Measurements from ENCODE around the gene ZGPAT. TPM values are rescaled to one million over a fixed set of nuclear protein-coding genes. Genes with fewer than 3 reads are reported as not detected.
A peak's percentile ranks its signal among the peaks of the same experiment; 100 is the strongest.

The ZGPAT gene
- total and polyA plus RNA-seq, 2 donors = 16.5 to 66.6 TPM

DNA sequence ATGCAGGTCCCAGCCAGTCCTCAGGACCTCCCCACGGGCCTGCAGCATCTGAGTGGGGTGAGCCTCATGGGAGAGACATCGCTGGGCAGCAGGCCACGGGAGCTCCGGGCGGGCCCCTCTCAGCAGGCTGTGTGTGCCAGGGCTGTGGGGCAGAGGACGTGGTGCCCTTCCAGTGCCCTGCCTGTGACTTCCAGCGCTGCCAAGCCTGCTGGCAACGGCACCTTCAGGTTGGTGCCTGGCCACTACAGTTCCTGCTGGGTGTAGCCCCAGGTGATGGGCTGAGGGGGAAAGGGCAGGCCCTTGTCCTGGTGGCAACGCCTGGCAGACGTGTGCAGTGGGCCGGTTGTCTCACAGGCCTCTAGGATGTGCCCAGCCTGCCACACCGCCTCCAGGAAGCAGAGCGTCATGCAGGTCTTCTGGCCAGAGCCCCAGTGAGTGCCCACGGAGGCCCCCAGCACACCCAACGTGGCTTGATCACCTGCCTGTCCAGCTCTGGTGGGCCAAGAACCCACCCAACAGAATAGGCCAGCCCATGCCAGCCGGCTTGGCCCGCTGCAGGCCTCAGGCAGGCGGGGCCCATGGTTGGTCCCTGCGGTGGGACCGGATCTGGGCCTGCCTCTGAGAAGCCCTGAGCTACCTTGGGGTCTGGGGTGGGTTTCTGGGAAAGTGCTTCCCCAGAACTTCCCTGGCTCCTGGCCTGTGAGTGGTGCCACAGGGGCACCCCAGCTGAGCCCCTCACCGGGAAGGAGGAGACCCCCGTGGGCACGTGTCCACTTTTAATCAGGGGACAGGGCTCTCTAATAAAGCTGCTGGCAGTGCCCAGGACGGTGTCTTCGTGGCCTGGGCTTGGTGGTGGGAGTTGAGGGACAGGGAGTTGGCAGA lies 12.2 kb upstream of the ZGPAT start:
- Histone ChIP-seq H3K36me3 (ENCODE audit: control insufficient read depth in 2 of 2, insufficient read depth in 2 of 2, low read length in 1 of 2) (peaks cover 21 to 37% of the 10 kb centered on the region in 2 donors), H3K27me3 (ENCODE audit: control insufficient read depth in 2 of 2, insufficient read depth in 1 of 2, low read length in 1 of 2) (peaks cover 0 to 5% of the 10 kb centered on the region in 2 donors), H3K4me3 (ENCODE audit: low read length in 2 of 2) (no peak overlapping the region), H3K9me3 (ENCODE audit: control insufficient read depth in 2 of 2, insufficient read depth in 1 of 2, low read length in 1 of 2) (no peaks in the 10 kb centered on the region), H3K27ac (ENCODE audit: low read depth in 1 of 2, low read length in 1 of 2) (peak overlapping the region; percentile 25 to 33), H3K4me1 (ENCODE audit: control insufficient read depth in 2 of 2, insufficient read depth in 2 of 2, low read length in 2 of 2) (peaks cover 15 to 38% of the 10 kb centered on the region in 2 donors)
- 85% methylated on average over 25 of the region's 25 CpGs for WGBS
- no peak for DNase-seq (ENCODE audit: low read depth in 6 of 9, low spot score in 9 of 9)

GRCh38 chr20:63696306-63696627 lies 11.6 kb upstream of the ZGPAT start:
- Histone ChIP-seq H3K27me3 (ENCODE audit: control insufficient read depth in 2 of 2, insufficient read depth in 1 of 2, low read length in 1 of 2) (peaks cover 0 to 5% of the 10 kb centered on the region in 2 donors), H3K4me1 (ENCODE audit: control insufficient read depth in 2 of 2, insufficient read depth in 2 of 2, low read length in 2 of 2) (peaks cover 15 to 38% of the 10 kb centered on the region in 2 donors), H3K27ac (ENCODE audit: low read depth in 1 of 2, low read length in 1 of 2) (peak overlapping the region; percentile 25 to 33), H3K36me3 (ENCODE audit: control insufficient read depth in 2 of 2, insufficient read depth in 2 of 2, low read length in 1 of 2) (peaks cover 21 to 34% of the 10 kb centered on the region in 2 donors), H3K4me3 (ENCODE audit: low read length in 2 of 2) (peak overlapping the region; percentile 14 to 25), H3K9me3 (ENCODE audit: control insufficient read depth in 2 of 2, insufficient read depth in 1 of 2, low read length in 1 of 2) (no peaks in the 10 kb centered on the region)
- WGBS = 7% methylated on average over 6 of the region's 6 CpGs
- DNase-seq (ENCODE audit: low read depth in 6 of 9, low spot score in 9 of 9) = peak in 8 of 9 donors; percentile 44 to 86 (median 62)

DNA sequence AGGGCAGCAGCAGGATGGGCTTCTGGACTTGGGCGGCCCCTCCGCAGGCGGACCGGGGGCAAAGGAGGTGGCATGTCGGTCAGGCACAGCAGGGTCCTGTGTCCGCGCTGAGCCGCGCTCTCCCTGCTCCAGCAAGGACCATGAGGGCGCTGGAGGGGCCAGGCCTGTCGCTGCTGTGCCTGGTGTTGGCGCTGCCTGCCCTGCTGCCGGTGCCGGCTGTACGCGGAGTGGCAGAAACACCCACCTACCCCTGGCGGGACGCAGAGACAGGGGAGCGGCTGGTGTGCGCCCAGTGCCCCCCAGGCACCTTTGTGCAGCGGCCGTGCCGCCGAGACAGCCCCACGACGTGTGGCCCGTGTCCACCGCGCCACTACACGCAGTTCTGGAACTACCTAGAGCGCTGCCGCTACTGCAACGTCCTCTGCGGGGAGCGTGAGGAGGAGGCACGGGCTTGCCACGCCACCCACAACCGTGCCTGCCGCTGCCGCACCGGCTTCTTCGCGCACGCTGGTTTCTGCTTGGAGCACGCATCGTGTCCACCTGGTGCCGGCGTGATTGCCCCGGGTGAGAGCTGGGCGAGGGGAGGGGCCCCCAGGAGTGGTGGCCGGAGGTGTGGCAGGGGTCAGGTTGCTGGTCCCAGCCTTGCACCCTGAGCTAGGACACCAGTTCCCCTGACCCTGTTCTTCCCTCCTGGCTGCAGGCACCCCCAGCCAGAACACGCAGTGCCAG lies 11.0 kb upstream of the ZGPAT start, which contains the start of gene TNFRSF6B:
Gene TNFRSF6B, plus strand, starts transcription at position 25 of the 729 bp plus-strand sequence. Its CDS starts 116 bp downstream, at position 141.
- no peak for DNase-seq (ENCODE audit: low read depth in 6 of 9, low spot score in 9 of 9)

GRCh38 chr20:63697357-63697867 lies 10.4 kb upstream of the ZGPAT start:
- peak overlapping the region in 1 of 2 donors; percentile 14 for H3K4me3 ChIP-seq (ENCODE audit: low read length in 2 of 2)
- WGBS = 66% methylated on average over 7 of the region's 7 CpGs
- H3K36me3 ChIP-seq (ENCODE audit: control insufficient read depth in 2 of 2, insufficient read depth in 2 of 2, low read length in 1 of 2) = peaks cover 21 to 27% of the 10 kb centered on the region in 2 donors
- peak overlapping the region in 1 of 2 donors; percentile 20 for H3K27ac ChIP-seq (ENCODE audit: low read depth in 1 of 2, low read length in 1 of 2)
- no peaks in the 10 kb centered on the region for H3K9me3 ChIP-seq (ENCODE audit: control insufficient read depth in 2 of 2, insufficient read depth in 1 of 2, low read length in 1 of 2)
- DNase-seq (ENCODE audit: low read depth in 6 of 9, low spot score in 9 of 9) = peak in 1 of 9 donors; percentile 21
- peaks cover 15 to 38% of the 10 kb centered on the region in 2 donors for H3K4me1 ChIP-seq (ENCODE audit: control insufficient read depth in 2 of 2, insufficient read depth in 2 of 2, low read length in 2 of 2)
- peaks cover 0 to 5% of the 10 kb centered on the region in 2 donors for H3K27me3 ChIP-seq (ENCODE audit: control insufficient read depth in 2 of 2, insufficient read depth in 1 of 2, low read length in 1 of 2)

More for the DNA sequence above, 11.0 kb upstream of the ZGPAT start, which contains the start of gene TNFRSF6B:
- H3K4me3 ChIP-seq (ENCODE audit: low read length in 2 of 2) = peak within 1 kb of the TSS; percentile 14 to 25
- peaks cover 15 to 38% of the 10 kb centered on the region in 2 donors for H3K4me1 ChIP-seq (ENCODE audit: control insufficient read depth in 2 of 2, insufficient read depth in 2 of 2, low read length in 2 of 2)
- H3K36me3 ChIP-seq (ENCODE audit: control insufficient read depth in 2 of 2, insufficient read depth in 2 of 2, low read length in 1 of 2) = peaks cover 21 to 33% of the 10 kb centered on the region in 2 donors
- H3K9me3 ChIP-seq (ENCODE audit: control insufficient read depth in 2 of 2, insufficient read depth in 1 of 2, low read length in 1 of 2) = no peaks in the 10 kb centered on the region
- H3K27ac ChIP-seq (ENCODE audit: low read depth in 1 of 2, low read length in 1 of 2) = peak within 1 kb of the TSS; percentile 25 to 33
- H3K27me3 ChIP-seq (ENCODE audit: control insufficient read depth in 2 of 2, insufficient read depth in 1 of 2, low read length in 1 of 2) = peaks cover 0 to 5% of the 10 kb centered on the region in 2 donors
- 15% methylated on average over 52 of the region's 52 CpGs for WGBS

DNA sequence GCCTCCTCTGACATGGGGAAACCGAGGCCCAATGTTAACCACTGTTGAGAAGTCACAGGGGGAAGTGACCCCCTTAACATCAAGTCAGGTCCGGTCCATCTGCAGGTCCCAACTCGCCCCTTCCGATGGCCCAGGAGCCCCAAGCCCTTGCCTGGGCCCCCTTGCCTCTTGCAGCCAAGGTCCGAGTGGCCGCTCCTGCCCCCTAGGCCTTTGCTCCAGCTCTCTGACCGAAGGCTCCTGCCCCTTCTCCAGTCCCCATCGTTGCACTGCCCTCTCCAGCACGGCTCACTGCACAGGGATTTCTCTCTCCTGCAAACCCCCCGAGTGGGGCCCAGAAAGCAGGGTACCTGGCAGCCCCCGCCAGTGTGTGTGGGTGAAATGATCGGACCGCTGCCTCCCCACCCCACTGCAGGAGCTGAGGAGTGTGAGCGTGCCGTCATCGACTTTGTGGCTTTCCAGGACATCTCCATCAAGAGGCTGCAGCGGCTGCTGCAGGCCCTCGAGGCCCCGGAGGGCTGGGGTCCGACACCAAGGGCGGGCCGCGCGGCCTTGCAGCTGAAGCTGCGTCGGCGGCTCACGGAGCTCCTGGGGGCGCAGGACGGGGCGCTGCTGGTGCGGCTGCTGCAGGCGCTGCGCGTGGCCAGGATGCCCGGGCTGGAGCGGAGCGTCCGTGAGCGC lies 9.8 kb upstream of the ZGPAT start:
- H3K27ac ChIP-seq (ENCODE audit: low read depth in 1 of 2, low read length in 1 of 2) = peak overlapping the region in 1 of 2 donors; percentile 25
- peaks cover 15 to 38% of the 10 kb centered on the region in 2 donors for H3K4me1 ChIP-seq (ENCODE audit: control insufficient read depth in 2 of 2, insufficient read depth in 2 of 2, low read length in 2 of 2)
- no peak overlapping the region for H3K4me3 ChIP-seq (ENCODE audit: low read length in 2 of 2)
- 94% methylated on average over 40 of the region's 40 CpGs for WGBS
- no peaks in the 10 kb centered on the region for H3K9me3 ChIP-seq (ENCODE audit: control insufficient read depth in 2 of 2, insufficient read depth in 1 of 2, low read length in 1 of 2)
- peaks cover 21 to 29% of the 10 kb centered on the region in 2 donors for H3K36me3 ChIP-seq (ENCODE audit: control insufficient read depth in 2 of 2, insufficient read depth in 2 of 2, low read length in 1 of 2)
- H3K27me3 ChIP-seq (ENCODE audit: control insufficient read depth in 2 of 2, insufficient read depth in 1 of 2, low read length in 1 of 2) = peaks cover 0 to 5% of the 10 kb centered on the region in 2 donors
- DNase-seq (ENCODE audit: low read depth in 6 of 9, low spot score in 9 of 9) = no peak

DNA sequence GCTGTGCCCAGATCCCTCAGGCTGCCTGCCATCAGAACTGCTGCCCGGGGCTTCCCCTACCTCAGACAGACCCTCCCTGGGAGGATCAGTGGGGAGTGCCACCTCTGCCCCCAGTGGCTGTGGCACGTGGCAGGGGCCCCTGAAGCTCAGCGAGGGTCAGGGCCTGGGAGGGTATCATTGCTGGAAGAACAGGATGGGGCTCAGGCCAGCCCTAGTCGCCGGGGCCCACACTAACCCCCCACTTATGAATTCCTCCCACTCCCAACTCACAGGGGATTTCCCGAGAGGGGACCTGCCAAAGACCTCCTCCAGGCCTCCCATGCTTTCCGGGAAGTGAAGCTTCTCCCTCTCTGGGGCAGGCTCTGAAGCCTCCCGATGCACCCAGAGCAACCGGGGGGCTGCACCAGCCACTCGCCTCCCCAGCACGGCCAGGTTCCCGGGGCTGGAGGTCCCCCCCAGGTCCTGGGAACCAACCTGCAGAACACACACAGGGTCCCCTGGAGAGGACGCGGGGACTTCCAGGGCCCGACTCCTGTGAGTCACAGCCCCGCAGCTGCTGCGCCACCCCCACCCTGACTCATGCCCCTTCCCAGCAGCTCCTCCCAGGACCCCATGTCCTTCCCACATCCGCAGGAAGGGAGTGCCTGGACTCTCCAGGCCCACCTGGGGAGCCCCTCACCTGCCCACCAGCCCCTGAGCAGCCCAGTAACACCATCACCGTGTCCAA lies 8.9 kb upstream of the ZGPAT start:
- Histone ChIP-seq H3K9me3 (ENCODE audit: control insufficient read depth in 2 of 2, insufficient read depth in 1 of 2, low read length in 1 of 2) (no peaks in the 10 kb centered on the region), H3K4me3 (ENCODE audit: low read length in 2 of 2) (no peak overlapping the region), H3K36me3 (ENCODE audit: control insufficient read depth in 2 of 2, insufficient read depth in 2 of 2, low read length in 1 of 2) (peaks cover 22 to 29% of the 10 kb centered on the region in 2 donors), H3K27ac (ENCODE audit: low read depth in 1 of 2, low read length in 1 of 2) (peak overlapping the region; percentile 64), H3K4me1 (ENCODE audit: control insufficient read depth in 2 of 2, insufficient read depth in 2 of 2, low read length in 2 of 2) (peaks cover 15 to 40% of the 10 kb centered on the region in 2 donors), H3K27me3 (ENCODE audit: control insufficient read depth in 2 of 2, insufficient read depth in 1 of 2, low read length in 1 of 2) (peaks cover 0 to 5% of the 10 kb centered on the region in 2 donors)
- 90% methylated on average over 19 of the region's 19 CpGs for WGBS
- peak in 1 of 9 donors; percentile 16 for DNase-seq (ENCODE audit: low read depth in 6 of 9, low spot score in 9 of 9)

- Histone ChIP-seq H3K27me3 (ENCODE audit: control insufficient read depth in 2 of 2, insufficient read depth in 1 of 2, low read length in 1 of 2) (peaks cover 0 to 5% of the 10 kb centered on the region in 2 donors), H3K4me3 (ENCODE audit: low read length in 2 of 2) (no peak overlapping the region), H3K36me3 (ENCODE audit: control insufficient read depth in 2 of 2, insufficient read depth in 2 of 2, low read length in 1 of 2) (peaks cover 25 to 32% of the 10 kb centered on the region in 2 donors), H3K9me3 (ENCODE audit: control insufficient read depth in 2 of 2, insufficient read depth in 1 of 2, low read length in 1 of 2) (no peaks in the 10 kb centered on the region), H3K4me1 (ENCODE audit: control insufficient read depth in 2 of 2, insufficient read depth in 2 of 2, low read length in 2 of 2) (peaks cover 15 to 34% of the 10 kb centered on the region in 2 donors), H3K27ac (ENCODE audit: low read depth in 1 of 2, low read length in 1 of 2) (peak overlapping the region; percentile 64)
- no peak for DNase-seq (ENCODE audit: low read depth in 6 of 9, low spot score in 9 of 9)
- WGBS = 96% methylated on average over 24 of the region's 24 CpGs
These were observed 8.2 kb upstream of the ZGPAT start for GRCh38 chr20:63699466-63700198.

All from thymus (tissue), 11 donors.